H9 (cell line): ENCODE measurements around the gene ANGPTL8. TPM values are rescaled to one million over a fixed set of nuclear protein-coding genes. Genes with fewer than 3 reads are reported as not detected.

Experiments
- DNase-seq: peaks from one replicate; pipeline ENCODE4 v3.0.0-alpha.2; 2017
- H2AFZ ChIP-seq: one replicate; pipeline ENCODE4 v1.6.1; 2013; ENCODE audit warnings: mild to moderate bottlenecking, low read length, control low read depth, moderate library complexity
- H2AK5ac ChIP-seq: 2 replicates; pipeline ENCODE4 v1.6.1; 2013; ENCODE audit warnings: low read length, control low read depth, mixed read lengths; ENCODE audit not compliant: insufficient read length
- H2BK120ac ChIP-seq: one replicate; pipeline ENCODE4 v1.6.1; 2013; ENCODE audit warnings: low read depth, mild to moderate bottlenecking, low read length, control low read depth, inconsistent platforms; ENCODE audit not compliant: poor library complexity, severe bottlenecking
- H2BK12ac ChIP-seq: 2 replicates; pipeline ENCODE4 v1.6.1; 2013; ENCODE audit warnings: low read length, control low read depth, mixed read lengths, low read depth; ENCODE audit not compliant: insufficient read length
- H2BK15ac ChIP-seq: 2 replicates; pipeline ENCODE4 v1.6.1; 2013; ENCODE audit warnings: low read depth, low read length, control low read depth
- H2BK20ac ChIP-seq: one replicate; pipeline ENCODE4 v1.6.1; 2013; ENCODE audit warnings: low read depth, mild to moderate bottlenecking, low read length, control low read depth, inconsistent platforms; ENCODE audit not compliant: poor library complexity, severe bottlenecking
- H2BK5ac ChIP-seq: 2 replicates; pipeline ENCODE4 v1.6.1; 2013; ENCODE audit warnings: low read length, control low read depth, mixed read lengths; ENCODE audit not compliant: insufficient read length
- H3K14ac ChIP-seq: 2 replicates; pipeline ENCODE4 v1.6.1; 2013; ENCODE audit warnings: low read length, control low read depth; ENCODE audit not compliant: insufficient read depth
- H3K18ac ChIP-seq: 2 replicates; pipeline ENCODE4 v1.6.1; 2013; ENCODE audit warnings: low read depth, mild to moderate bottlenecking, mixed read lengths, low read length, control low read depth; ENCODE audit not compliant: insufficient read length
- H3K23ac ChIP-seq: 2 replicates; pipeline ENCODE4 v1.6.1; 2013; ENCODE audit warnings: low read length, control low read depth, mixed read lengths, low read depth; ENCODE audit not compliant: insufficient read length
- H3K23me2 ChIP-seq: 2 replicates; pipeline ENCODE4 v1.6.1; 2013; ENCODE audit warnings: low read depth, mild to moderate bottlenecking, mixed read lengths, low read length, control low read depth; ENCODE audit not compliant: insufficient read length, poor library complexity, severe bottlenecking
- H3K27ac ChIP-seq: 2 replicates; pipeline ENCODE4 v1.5.1; 2013; ENCODE audit warnings: low read length, control low read depth, mixed read lengths, low read depth; ENCODE audit not compliant: insufficient read length
- H3K27me3 ChIP-seq: 2 replicates; pipeline ENCODE4 v1.6.1; 2013; ENCODE audit warnings: low read length, control low read depth, inconsistent platforms; ENCODE audit not compliant: insufficient read depth
- H3K4ac ChIP-seq: 2 replicates; pipeline ENCODE4 v1.6.1; 2013; ENCODE audit warnings: low read depth, mild to moderate bottlenecking, control low read depth, inconsistent platforms, low read length, moderate library complexity
- H3K4me1 ChIP-seq: 2 replicates; pipeline ENCODE4 v1.6.1; 2013; ENCODE audit warnings: low read length, control low read depth, inconsistent platforms; ENCODE audit not compliant: insufficient read depth
- H3K4me2 ChIP-seq: 2 replicates; pipeline ENCODE4 v1.6.1; 2013; ENCODE audit warnings: low read length, control low read depth, mixed read lengths; ENCODE audit not compliant: insufficient read length, insufficient read depth
- H3K56ac ChIP-seq: 2 replicates; pipeline ENCODE4 v1.6.1; 2013; ENCODE audit warnings: low read depth, mild to moderate bottlenecking, mixed read lengths, low read length, control low read depth; ENCODE audit not compliant: insufficient read length
- H3K79me1 ChIP-seq: 2 replicates; pipeline ENCODE4 v1.6.1; 2013; ENCODE audit warnings: low read depth, mild to moderate bottlenecking, moderate library complexity, low read length, control low read depth, inconsistent platforms; ENCODE audit not compliant: insufficient read depth, poor library complexity, severe bottlenecking
- H3K79me2 ChIP-seq: 2 replicates; pipeline ENCODE4 v1.6.1; 2013; ENCODE audit warnings: low read length, control low read depth, inconsistent platforms; ENCODE audit not compliant: insufficient read depth
- H3K9ac ChIP-seq: 2 replicates; pipeline ENCODE4 v1.6.1; 2013; ENCODE audit warnings: low read length, control low read depth, mixed read lengths; ENCODE audit not compliant: insufficient read length; ENCODE audit errors: extremely low read depth
- H3K9me3 ChIP-seq: one replicate; pipeline ENCODE4 v1.6.1; 2013; ENCODE audit warnings: low read depth, low read length, inconsistent platforms; ENCODE audit not compliant: control insufficient read depth
- H3T11ph ChIP-seq: one replicate; pipeline ENCODE4 v1.6.1; 2013; ENCODE audit warnings: mild to moderate bottlenecking, low read length, control low read depth, inconsistent platforms
- H4K20me1 ChIP-seq: one replicate; pipeline ENCODE4 v1.6.1; 2013; ENCODE audit not compliant: control insufficient read depth, insufficient read length, insufficient read depth
- H4K5ac ChIP-seq: 2 replicates; pipeline ENCODE4 v1.6.1; 2013; ENCODE audit warnings: low read depth, mild to moderate bottlenecking, mixed read lengths, low read length, control low read depth; ENCODE audit not compliant: insufficient read length
- H4K8ac ChIP-seq: replicated peaks from 2 replicates; pipeline ENCODE4 v1.6.1; 2013; ENCODE audit warnings: low read length, control low read depth, mixed read lengths, low read depth; ENCODE audit not compliant: insufficient read length
- H4K91ac ChIP-seq: 2 replicates; pipeline ENCODE4 v1.6.1; 2013; ENCODE audit warnings: low read depth, mild to moderate bottlenecking, moderate library complexity, mixed read lengths, low read length, control low read depth; ENCODE audit not compliant: insufficient read length
- H3K27ac Mint-ChIP-seq, 3 experiments: 2 replicates in 2 of 3; 3 replicates in 1 of 3; pipeline ENCODE4 v1.8.0; 2020 to 2021; ENCODE audit warnings: mixed read lengths in 3 of 3, mild to moderate bottlenecking in 1 of 3, moderate library complexity in 1 of 3
- H3K27me3 Mint-ChIP-seq: 2 replicates; pipeline ENCODE4 v1.8.0; 2021; ENCODE audit warnings: low read depth, mild to moderate bottlenecking, moderate library complexity, mixed read lengths
- H3K36me3 Mint-ChIP-seq, 3 experiments: 2 replicates in 2 of 3; 3 replicates in 1 of 3; pipeline ENCODE4 v1.8.0; 2020 to 2021; ENCODE audit warnings: low read depth in 3 of 3, mixed read lengths in 3 of 3; ENCODE audit not compliant: insufficient read depth in 1 of 3
- H3K4me1 Mint-ChIP-seq, 2 experiments: 2 replicates each; pipeline ENCODE4 v1.8.0; 2020; ENCODE audit warnings: mixed read lengths in 2 of 2
- H3K4me3 Mint-ChIP-seq, 2 experiments: 2 replicates in 1 of 2; 3 replicates in 1 of 2; pipeline ENCODE4 v1.8.0; 2020 to 2021; ENCODE audit warnings: mild to moderate bottlenecking in 2 of 2, mixed read lengths in 2 of 2, moderate library complexity in 1 of 2
- H3K9me3 Mint-ChIP-seq, 2 experiments: 2 replicates in 1 of 2; 3 replicates in 1 of 2; pipeline ENCODE4 v1.8.0; 2020; ENCODE audit warnings: mild to moderate bottlenecking in 2 of 2, mixed read lengths in 2 of 2, moderate library complexity in 1 of 2
- WGBS: extraction: QIAGEN DNeasy Blood & Tissue Kit; methylation state at CpG from one replicate; pipeline ENCODE4 v1.1.7; 2013; ENCODE audit warnings: missing lambda C conversion rate, low lambda C conversion rate, mixed read lengths; ENCODE audit not compliant: insufficient read length; ENCODE audit errors: extremely low coverage; 5-methylcytosine and 5-hydroxymethylcytosine counted together
- total RNA-seq: library from RNA; stranded (reverse); gene quantifications from 2 replicates; pipeline ENCODE4 v1.2.1, GENCODE V29; 2021
- TF ChIP-seq, protein P1 (sequence below): fragments of 200-600 bp; sonication (generic); conservative IDR thresholded peaks from 3 replicates; pipeline ENCODE4 v1.8.0; 2021; ENCODE audit warnings: antibody characterized with exemption, mild to moderate bottlenecking

The ANGPTL8 gene
- total RNA-seq, 1 experiment from 2014 or later: not detected

DNA sequence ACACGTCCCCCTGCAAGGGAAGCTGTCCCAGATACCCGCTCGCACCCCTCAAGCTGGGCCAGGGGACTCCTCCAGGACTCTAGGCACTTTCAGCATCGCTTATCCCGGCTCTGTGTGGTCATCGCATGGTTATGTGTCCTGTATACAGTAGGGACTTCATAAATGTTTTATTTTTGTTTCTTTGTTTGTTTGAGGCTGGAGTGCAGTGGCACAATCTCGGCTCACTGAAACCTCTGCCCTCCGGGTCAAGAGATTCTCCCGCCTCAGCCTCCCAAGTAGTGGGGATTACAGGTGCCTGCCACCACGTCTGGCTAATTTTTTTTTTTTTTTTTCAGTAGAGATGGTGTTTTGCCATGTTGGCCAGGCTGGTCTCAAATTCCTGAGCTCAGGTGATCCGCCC lies 7.5 kb downstream of the ANGPTL8 start:
- Histone ChIP-seq H3K23ac (no peak overlapping the region), H3K4me1 (no peaks in the 10 kb centered on the region), H3K18ac (no peak overlapping the region), H2BK5ac (no peak overlapping the region), H3K56ac (no peak overlapping the region), H3K27me3 (no peaks in the 10 kb centered on the region), H2BK120ac (no peak overlapping the region), H3K23me2 (no peaks in the 10 kb centered on the region), H4K5ac (no peak overlapping the region), H3K9me3 (no peaks in the 10 kb centered on the region), H2AK5ac (no peak overlapping the region), H3K79me2 (no peaks in the 10 kb centered on the region), H4K20me1 (peaks cover 2% of the 10 kb centered on the region), H3K4me2 (no peak overlapping the region), H3K4ac (no peak overlapping the region), H4K8ac (no peak overlapping the region), H3T11ph (no peak overlapping the region), H2BK15ac (no peak overlapping the region), H2AFZ (no peak overlapping the region), H2BK12ac (no peak overlapping the region), H3K79me1 (no peaks in the 10 kb centered on the region), H3K9ac (no peak overlapping the region), H2BK20ac (no peak overlapping the region), H3K14ac (no peak overlapping the region), H4K91ac (no peak overlapping the region), H3K27ac (no peak overlapping the region)
- Mint-ChIP-seq H3K36me3 (peaks cover 14 to 47% (median 42%) of the 10 kb centered on the region in 3 experiments), H3K4me1 (peaks cover 0 to 6% of the 10 kb centered on the region in 2 experiments; a peak in 3 of 4 replicates), H3K9me3 (no peaks in the 10 kb centered on the region), H3K27ac (no peak overlapping the region), H3K4me3 (no peak overlapping the region), H3K27me3 (peaks cover 3% of the 10 kb centered on the region; the same call in 1 of the 2 replicates)
- TF ChIP-seq, protein P1, sequence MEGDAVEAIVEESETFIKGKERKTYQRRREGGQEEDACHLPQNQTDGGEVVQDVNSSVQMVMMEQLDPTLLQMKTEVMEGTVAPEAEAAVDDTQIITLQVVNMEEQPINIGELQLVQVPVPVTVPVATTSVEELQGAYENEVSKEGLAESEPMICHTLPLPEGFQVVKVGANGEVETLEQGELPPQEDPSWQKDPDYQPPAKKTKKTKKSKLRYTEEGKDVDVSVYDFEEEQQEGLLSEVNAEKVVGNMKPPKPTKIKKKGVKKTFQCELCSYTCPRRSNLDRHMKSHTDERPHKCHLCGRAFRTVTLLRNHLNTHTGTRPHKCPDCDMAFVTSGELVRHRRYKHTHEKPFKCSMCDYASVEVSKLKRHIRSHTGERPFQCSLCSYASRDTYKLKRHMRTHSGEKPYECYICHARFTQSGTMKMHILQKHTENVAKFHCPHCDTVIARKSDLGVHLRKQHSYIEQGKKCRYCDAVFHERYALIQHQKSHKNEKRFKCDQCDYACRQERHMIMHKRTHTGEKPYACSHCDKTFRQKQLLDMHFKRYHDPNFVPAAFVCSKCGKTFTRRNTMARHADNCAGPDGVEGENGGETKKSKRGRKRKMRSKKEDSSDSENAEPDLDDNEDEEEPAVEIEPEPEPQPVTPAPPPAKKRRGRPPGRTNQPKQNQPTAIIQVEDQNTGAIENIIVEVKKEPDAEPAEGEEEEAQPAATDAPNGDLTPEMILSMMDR: no peak
- DNase-seq: no peak
- WGBS: no CpG with 5 or more reads among the region's 11 CpGs
